Measurements from ENCODE around the gene SIK1.

The SIK1 gene

DNA sequence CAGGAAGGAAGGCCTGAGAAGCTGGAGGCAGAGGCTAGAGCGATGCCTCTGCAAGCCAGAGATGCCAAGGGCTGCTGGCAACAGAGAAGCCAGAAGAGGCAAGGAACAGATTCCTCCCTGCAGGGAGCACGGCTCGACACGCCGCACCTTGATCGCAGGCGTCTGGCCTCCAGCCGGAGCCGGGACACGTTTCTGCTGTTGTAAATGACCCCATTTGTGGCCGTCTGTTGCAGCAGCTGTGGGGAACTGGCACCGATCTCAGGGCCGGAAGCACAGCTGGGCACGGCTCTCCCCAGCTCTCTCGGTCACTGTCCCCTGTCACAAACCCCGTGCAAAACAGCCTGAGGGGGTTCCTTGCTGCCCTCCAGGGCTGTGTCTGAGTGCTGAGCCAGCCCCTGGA lies 59.6 kb downstream of the SIK1 start:
- DNase-seq (ENCODE audit: low read depth in 2 of 2) = no peak

DNA sequence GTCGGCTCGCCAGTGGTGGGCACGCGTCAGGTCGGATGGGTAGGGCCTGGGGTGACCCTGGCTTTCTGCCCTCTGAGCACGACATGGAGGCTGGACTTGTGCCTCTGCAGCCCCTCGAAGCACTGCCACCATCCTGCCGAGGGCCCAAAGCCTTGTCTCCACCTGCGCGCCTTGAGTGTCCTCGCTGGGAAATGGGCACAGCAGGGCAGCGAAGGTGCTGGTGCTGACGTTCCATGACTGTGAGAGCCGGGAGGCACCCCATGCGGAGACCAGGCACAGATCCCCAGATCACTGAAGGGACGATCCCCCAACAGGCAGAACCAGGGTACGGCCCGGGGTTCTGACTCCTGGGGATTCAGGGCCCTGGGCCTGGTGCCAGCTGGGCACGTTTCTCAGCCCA lies 60.3 kb downstream of the SIK1 start:
- no peak for DNase-seq (ENCODE audit: low read depth in 2 of 2)

DNA sequence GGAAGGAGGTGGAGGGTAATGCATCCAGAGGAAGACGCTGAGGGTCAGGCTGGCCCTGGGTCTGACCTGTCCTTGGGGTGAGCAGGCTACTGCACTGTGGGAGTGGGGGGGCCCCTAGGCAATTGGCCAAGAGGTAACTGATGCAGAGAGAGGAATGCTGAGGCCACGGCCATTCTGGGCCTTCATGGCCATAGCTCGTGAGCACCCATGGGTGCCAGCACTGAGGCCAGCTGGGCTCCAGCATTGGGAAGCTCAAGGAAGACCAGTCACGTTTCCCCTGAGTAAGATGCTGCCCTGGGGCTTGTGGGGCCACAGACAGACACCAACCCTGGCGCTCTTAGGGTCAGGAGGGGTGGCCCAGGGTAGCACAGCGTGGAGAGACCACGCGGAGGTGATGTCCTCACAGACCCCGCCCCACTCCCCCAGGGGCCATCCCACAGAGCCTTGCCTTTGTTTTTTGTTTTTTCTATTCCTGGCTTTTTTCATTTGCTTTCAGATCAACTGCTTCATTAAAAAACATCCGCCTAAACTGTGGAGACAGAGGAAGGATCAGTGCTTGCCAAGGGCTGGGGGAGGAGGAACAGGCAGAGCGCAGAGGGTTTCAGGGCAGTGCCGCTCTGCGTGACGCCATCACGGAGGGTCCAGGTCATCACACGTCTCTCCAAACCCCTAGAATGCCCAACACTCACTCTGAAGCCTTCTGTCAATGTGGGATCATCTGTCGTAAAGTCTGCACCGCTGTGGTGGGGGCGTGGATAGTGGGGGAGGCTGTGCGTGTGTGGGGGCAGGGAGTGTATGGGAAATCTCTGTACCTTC lies 61.1 kb downstream of the SIK1 start:
- DNase-seq (ENCODE audit: low read depth in 2 of 2) = no peak

DNA sequence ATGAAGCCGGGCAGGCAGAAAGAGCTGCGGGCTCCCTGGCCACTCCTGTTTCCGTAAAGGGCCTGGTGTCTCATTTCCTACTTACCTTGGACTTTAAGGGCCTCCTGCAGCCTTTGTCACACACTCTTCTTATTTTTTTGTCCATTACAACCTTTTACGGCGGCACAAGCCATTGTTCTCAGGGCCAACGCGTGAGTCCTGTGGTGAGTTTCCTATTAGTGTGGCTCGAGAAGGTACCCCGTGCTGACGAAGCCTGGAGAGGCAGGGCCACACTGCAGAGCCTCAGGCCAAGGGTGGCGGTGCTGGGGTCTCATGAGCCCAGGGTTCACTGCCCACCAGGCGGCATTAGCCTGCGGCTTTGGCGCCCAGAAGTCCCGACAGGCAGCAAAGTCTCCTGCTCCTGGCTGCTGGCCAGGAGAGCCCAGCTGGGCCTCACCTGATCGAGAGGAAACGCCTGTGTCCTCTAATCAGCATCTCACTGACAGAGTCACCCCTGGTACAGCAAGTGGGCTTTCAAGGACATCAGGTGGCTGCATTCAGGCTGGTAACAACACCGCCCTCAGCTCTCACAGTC lies 62.0 kb downstream of the SIK1 start:
- no peak for DNase-seq (ENCODE audit: low read depth in 2 of 2)
